PFSK-1 (cell line): ENCODE data around the gene COL25A1.

Experiments
- FOXP2 ChIP-seq: optimal IDR thresholded peaks from 2 replicates; pipeline ENCODE3; 2011; ENCODE audit warnings: borderline replicate concordance, control low read depth, inconsistent platforms; ENCODE audit not compliant: insufficient read depth; ENCODE audit errors: extremely low read length, extremely low read depth
- POLR2AphosphoS5 ChIP-seq: IDR thresholded peaks from 2 replicates; pipeline ENCODE4 v1.6.1; 2012; ENCODE audit warnings: low read depth, mild to moderate bottlenecking, control low read depth, low read length, moderate library complexity
- SIN3A ChIP-seq: IDR thresholded peaks from 2 replicates; pipeline ENCODE4 v1.6.1; 2012; ENCODE audit warnings: mild to moderate bottlenecking, low read length, moderate library complexity, borderline replicate concordance; ENCODE audit not compliant: insufficient read depth
- TAF1 ChIP-seq: IDR thresholded peaks from 2 replicates; pipeline ENCODE4 v1.6.1; 2012; ENCODE audit warnings: low read length, control low read depth, borderline replicate concordance; ENCODE audit not compliant: insufficient read depth
- TF ChIP-seq, protein P1 (sequence below), 2 experiments: IDR thresholded peaks; 2 replicates each; pipeline versions ENCODE4 v1.6.1 to v1.8.0; 2011 to 2012; ENCODE audit warnings: low read depth in 2 of 2, low read length in 2 of 2, control low read depth in 1 of 2, inconsistent platforms in 1 of 2, mild to moderate bottlenecking in 1 of 2, moderate library complexity in 1 of 2; ENCODE audit not compliant: insufficient read depth in 1 of 2

DNA sequence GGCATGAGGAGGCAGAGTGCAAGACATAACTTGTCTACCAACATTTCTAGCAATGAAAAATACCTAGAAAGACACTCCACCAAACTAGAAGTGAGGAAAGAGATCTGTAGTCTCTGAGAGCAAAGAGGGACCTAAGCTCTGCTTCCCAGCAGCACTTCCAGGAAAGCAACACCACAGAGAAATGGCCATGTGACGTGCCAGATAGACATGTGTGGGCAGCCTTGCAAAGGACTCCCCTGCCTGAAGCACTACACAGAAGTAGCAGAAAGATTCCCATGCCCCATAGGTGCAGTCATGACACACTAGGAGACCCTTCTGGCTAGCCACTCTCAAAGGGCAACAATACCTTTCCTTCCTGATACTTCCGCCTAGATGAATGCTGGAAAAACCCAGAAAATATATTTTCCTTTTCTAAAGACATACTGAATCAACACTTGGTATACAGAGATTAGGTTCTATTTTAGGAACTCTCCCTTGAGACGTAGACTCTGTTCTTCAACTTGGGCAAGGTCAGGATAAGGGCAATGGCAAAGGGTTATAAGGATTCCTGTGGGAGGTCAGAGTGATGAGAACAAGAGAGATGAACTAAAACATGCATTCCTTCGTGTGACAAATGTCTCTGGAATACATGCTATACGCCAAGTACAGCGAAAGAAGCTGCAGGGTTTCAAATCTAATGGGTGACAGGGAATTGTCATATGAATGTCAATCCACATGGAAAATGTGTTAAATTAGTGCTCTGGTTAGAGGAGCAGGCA is 352.1 kb downstream of the COL25A1 start:
- TF ChIP-seq POLR2AphosphoS5: no peak
- TF ChIP-seq SIN3A: no peak
- TF ChIP-seq, protein P1, sequence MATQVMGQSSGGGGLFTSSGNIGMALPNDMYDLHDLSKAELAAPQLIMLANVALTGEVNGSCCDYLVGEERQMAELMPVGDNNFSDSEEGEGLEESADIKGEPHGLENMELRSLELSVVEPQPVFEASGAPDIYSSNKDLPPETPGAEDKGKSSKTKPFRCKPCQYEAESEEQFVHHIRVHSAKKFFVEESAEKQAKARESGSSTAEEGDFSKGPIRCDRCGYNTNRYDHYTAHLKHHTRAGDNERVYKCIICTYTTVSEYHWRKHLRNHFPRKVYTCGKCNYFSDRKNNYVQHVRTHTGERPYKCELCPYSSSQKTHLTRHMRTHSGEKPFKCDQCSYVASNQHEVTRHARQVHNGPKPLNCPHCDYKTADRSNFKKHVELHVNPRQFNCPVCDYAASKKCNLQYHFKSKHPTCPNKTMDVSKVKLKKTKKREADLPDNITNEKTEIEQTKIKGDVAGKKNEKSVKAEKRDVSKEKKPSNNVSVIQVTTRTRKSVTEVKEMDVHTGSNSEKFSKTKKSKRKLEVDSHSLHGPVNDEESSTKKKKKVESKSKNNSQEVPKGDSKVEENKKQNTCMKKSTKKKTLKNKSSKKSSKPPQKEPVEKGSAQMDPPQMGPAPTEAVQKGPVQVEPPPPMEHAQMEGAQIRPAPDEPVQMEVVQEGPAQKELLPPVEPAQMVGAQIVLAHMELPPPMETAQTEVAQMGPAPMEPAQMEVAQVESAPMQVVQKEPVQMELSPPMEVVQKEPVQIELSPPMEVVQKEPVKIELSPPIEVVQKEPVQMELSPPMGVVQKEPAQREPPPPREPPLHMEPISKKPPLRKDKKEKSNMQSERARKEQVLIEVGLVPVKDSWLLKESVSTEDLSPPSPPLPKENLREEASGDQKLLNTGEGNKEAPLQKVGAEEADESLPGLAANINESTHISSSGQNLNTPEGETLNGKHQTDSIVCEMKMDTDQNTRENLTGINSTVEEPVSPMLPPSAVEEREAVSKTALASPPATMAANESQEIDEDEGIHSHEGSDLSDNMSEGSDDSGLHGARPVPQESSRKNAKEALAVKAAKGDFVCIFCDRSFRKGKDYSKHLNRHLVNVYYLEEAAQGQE (IDR thresholded peaks at IDR 0.05; ENCODE audit: insufficient read depth in 1 of 2, low read depth in 2 of 2, low read length in 2 of 2): no peak
- no peak for TF ChIP-seq TAF1
- no peak for TF ChIP-seq FOXP2
